K562 (cell line): ENCODE data around the gene XPO6. TPM values are rescaled to one million over a fixed set of nuclear protein-coding genes. Genes with fewer than 3 reads are reported as not detected.

Experiments used
- CBFA2T2 ChIP-seq: fragments of 450-650 bp; conservative IDR thresholded peaks from 2 replicates; pipeline ENCODE4 v1.6.1; 2017; ENCODE audit warnings: mild to moderate bottlenecking
- CBX5 ChIP-seq: IDR thresholded peaks from 2 replicates; pipeline ENCODE4 v1.6.1; 2014; ENCODE audit warnings: low read depth, borderline replicate concordance
- CHCHD3 ChIP-seq: fragments of 250-450 bp; sonication (Bioruptor Pico); IDR thresholded peaks from 2 replicates; pipeline ENCODE4 v2.1.2; 2022; ENCODE audit warnings: mild to moderate bottlenecking
- CREM ChIP-seq: IDR thresholded peaks from 2 replicates; pipeline ENCODE4 v1.6.1; 2014; ENCODE audit warnings: antibody characterized with exemption, low read depth
- CTBP1 ChIP-seq: fragments of 450-650 bp; IDR thresholded peaks from 2 replicates; pipeline ENCODE4 v1.6.1; 2016; ENCODE audit warnings: borderline replicate concordance
- ETS2 ChIP-seq: IDR thresholded peaks from 2 replicates; pipeline ENCODE4 v1.6.1; 2016; ENCODE audit warnings: borderline replicate concordance, missing genetic modification characterization, mild to moderate bottlenecking, moderate library complexity, missing compliant biosample characterization; ENCODE audit not compliant: poor library complexity, severe bottlenecking
- FOXK1 ChIP-seq: sonication (generic); formaldehyde crosslinking; IDR thresholded peaks from 2 replicates; pipeline ENCODE4 v1.8.0; 2022; ENCODE audit warnings: missing genetic modification reagents, mild to moderate bottlenecking, borderline replicate concordance
- FOXP1 ChIP-seq: sonication (generic); formaldehyde crosslinking; IDR thresholded peaks from 2 replicates; pipeline ENCODE4 v1.8.0; 2022; ENCODE audit warnings: mild to moderate bottlenecking, missing genetic modification reagents
- HDAC8 ChIP-seq: fragments of 450-650 bp; IDR thresholded peaks from 2 replicates; pipeline ENCODE4 v1.6.1; 2016; ENCODE audit warnings: mild to moderate bottlenecking, missing genetic modification characterization, moderate library complexity, missing compliant biosample characterization
- KAT8 ChIP-seq: fragments of 450-650 bp; IDR thresholded peaks from 2 replicates; pipeline ENCODE4 v1.6.1; 2016; ENCODE audit warnings: low read depth, mild to moderate bottlenecking
- MED1 ChIP-seq: sonication (generic); formaldehyde crosslinking; IDR thresholded peaks from 2 replicates; pipeline ENCODE4 v1.8.1; 2023; ENCODE audit warnings: missing genetic modification reagents, borderline replicate concordance
- PRPF4 ChIP-seq: fragments of 200-400 bp; formaldehyde crosslinking; IDR thresholded peaks from one replicate; pipeline ENCODE4 v1.6.1; 2017; ENCODE audit warnings: low read length, low read depth, mild to moderate bottlenecking; ENCODE audit not compliant: insufficient read depth, poor library complexity, severe bottlenecking
- PTBP1 ChIP-seq: fragments of 200-400 bp; formaldehyde crosslinking; IDR thresholded peaks from 2 replicates; pipeline ENCODE4 v1.6.1; 2017; ENCODE audit warnings: low read depth, low read length
- SLC30A9 ChIP-seq: fragments of 250-450 bp; sonication (Bioruptor Pico); IDR thresholded peaks from 2 replicates; pipeline ENCODE4 v1.8.0; 2022; ENCODE audit warnings: mild to moderate bottlenecking, moderate library complexity
- SP2 ChIP-seq: IDR thresholded peaks from 2 replicates; pipeline ENCODE4 v1.6.1; 2011; ENCODE audit warnings: mild to moderate bottlenecking, low read depth, low read length, moderate library complexity; ENCODE audit not compliant: poor library complexity, severe bottlenecking; ENCODE audit errors: extremely low read depth
- STAT5A ChIP-seq: IDR thresholded peaks from 2 replicates; pipeline ENCODE4 v1.6.1; 2012; ENCODE audit warnings: low read length, inconsistent platforms, borderline replicate concordance
- STAT5B ChIP-seq: fragments of 250-450 bp; sonication (Bioruptor Pico); IDR thresholded peaks from 2 replicates; pipeline ENCODE4 v1.8.0; 2021; ENCODE audit warnings: mild to moderate bottlenecking, inconsistent platforms
- TCF3 ChIP-seq: sonication (generic); formaldehyde crosslinking; IDR thresholded peaks from 2 replicates; pipeline ENCODE4 v1.4.0; 2020; ENCODE audit warnings: mild to moderate bottlenecking, missing genetic modification reagents
- TEAD4 ChIP-seq, 2 experiments: sonication (generic) in 1 of 2; formaldehyde crosslinking in 1 of 2; IDR thresholded peaks; 2 replicates each; pipeline versions ENCODE4 v1.6.1 to v1.8.0; 2012 to 2022; ENCODE audit warnings: borderline replicate concordance in 1 of 2, inconsistent platforms in 1 of 2, low read length in 1 of 2, mild to moderate bottlenecking in 1 of 2, missing genetic modification reagents in 1 of 2
- ZEB2 ChIP-seq: fragments of 450-650 bp; IDR thresholded peaks from 2 replicates; pipeline ENCODE4 v1.6.1; 2016
- ZNF263 ChIP-seq: sonication (generic); formaldehyde crosslinking; IDR thresholded peaks from 2 replicates; pipeline ENCODE4 v1.8.0; 2022; ENCODE audit warnings: mild to moderate bottlenecking, missing genetic modification reagents, borderline replicate concordance
- polyA plus RNA-seq, 8 experiments: library from polyadenylated mRNA; depleted of rRNA in 4 of 8; stranded (reverse) in 5 of 8; unstranded in 3 of 8; fragments of >200 nt; fragmentation: Nextera tagmentation in 2 of 8; fragmentation: Illumina TruSeq in 1 of 8; extraction: Ambion mirVana in 2 of 8; extraction: Trizol in 1 of 8; gene quantifications; 2 replicates each; pipeline versions ENCODE4 v1.2.1 to v1.2.3, GENCODE V29; 2011 to 2014; ENCODE audit warnings: inconsistent platforms in 1 of 8, missing spikeins in 1 of 8
- total RNA-seq, 7 experiments: library from RNA; depleted of rRNA in 6 of 7; stranded (reverse); fragments of >200 nt in 6 of 7; fragmentation: Illumina TruSeq in 2 of 7; extraction: Trizol in 2 of 7; gene quantifications; 2 replicates each; pipeline versions ENCODE4 v1.2.1 to v1.2.3, GENCODE V29; 2011 to 2021; ENCODE audit warnings: low replicate concordance in 1 of 7
- TF ChIP-seq, protein P1 (sequence below), 2 experiments: fragments of 450-650 bp; IDR thresholded peaks; 2 replicates each; pipeline ENCODE4 v1.6.1; 2016
- TF ChIP-seq, protein P2 (sequence below): sonication (generic); formaldehyde crosslinking; IDR thresholded peaks from 2 replicates; pipeline ENCODE4 v1.8.1; 2023; ENCODE audit warnings: mild to moderate bottlenecking, missing genetic modification reagents
- TF ChIP-seq, protein P3 (sequence below), 3 experiments: IDR thresholded peaks in 2 of 3; conservative IDR thresholded peaks in 1 of 3; 2 replicates each; pipeline ENCODE4 v1.5.1; 2011 to 2012; ENCODE audit warnings: low read length in 3 of 3, mild to moderate bottlenecking in 3 of 3, control low read depth in 2 of 3, improper control_type of control experiment in 1 of 3, inconsistent platforms in 1 of 3, low read depth in 1 of 3, mixed read lengths in 1 of 3, moderate library complexity in 1 of 3; ENCODE audit not compliant: insufficient read depth in 2 of 3

Gene XPO6
- total and polyA plus RNA-seq, 9 of the 15 experiments (the other 6 are each of a cell fraction or from before 2014, with no cell fraction given), result 11.2 to 196 (median 119) TPM

DNA sequence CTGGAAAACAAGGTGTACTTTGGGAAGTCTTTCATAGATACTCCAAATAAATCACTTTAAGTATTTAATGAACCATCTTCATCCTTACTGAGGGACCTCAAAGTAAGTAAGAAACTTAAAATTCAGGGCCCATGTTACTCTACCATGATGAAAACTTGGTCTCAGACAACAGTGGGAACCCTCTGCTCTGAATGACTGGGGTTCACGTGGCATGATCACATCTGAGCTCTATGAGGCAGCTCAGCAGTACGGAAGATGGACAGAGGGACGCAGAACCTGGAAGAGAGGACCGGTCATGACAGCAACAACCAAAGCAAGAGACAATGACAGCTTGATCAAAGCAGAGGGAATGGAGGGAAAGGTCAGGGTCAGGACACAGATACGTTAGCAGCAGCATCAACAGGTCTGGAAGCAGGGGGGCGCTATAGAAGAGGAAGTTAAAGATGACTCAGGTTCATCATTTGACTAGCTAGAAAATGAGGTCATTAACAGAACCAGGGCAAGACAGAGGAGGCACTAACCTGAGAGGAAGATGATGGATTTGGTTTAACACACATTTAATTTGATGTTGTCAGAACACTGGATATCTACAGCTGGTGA lies 9.5 kb downstream of the XPO6 start (continued):
- TF ChIP-seq CTBP1 (peak; percentile 44; the same call in 1 of the 2 replicates), CREM (0 out of 2 replicates have a peak, but pooled peaks have one; percentile 9), CBX5 (no peak), KAT8 (no peak), SLC30A9 (CRISPR knock-in tag) (no peak), PRPF4 (no peak), PTBP1 (no peak), TEAD4 (IDR thresholded peaks at IDR 0.05; ENCODE audit: low read length) (no peak), TEAD4 (CRISPR knock-in tag; IDR thresholded peaks at IDR 0.05; ENCODE audit: borderline replicate concordance) (no peak), TCF3 (CRISPR knock-in tag) (no peak), CBFA2T2 (no peak), ZNF263 (CRISPR knock-in tag) (no peak), FOXK1 (CRISPR knock-in tag) (no peak), CHCHD3 (CRISPR knock-in tag) (no peak), MED1 (CRISPR knock-in tag) (no peak), STAT5A (no peak), HDAC8 (no peak), ZEB2 (0 out of 2 replicates have a peak, but pooled peaks have one; percentile 24), SP2 (no peak), STAT5B (CRISPR knock-in tag) (no peak), ETS2 (tag) (no peak), FOXP1 (CRISPR knock-in tag) (no peak)
- TF ChIP-seq, protein P1, sequence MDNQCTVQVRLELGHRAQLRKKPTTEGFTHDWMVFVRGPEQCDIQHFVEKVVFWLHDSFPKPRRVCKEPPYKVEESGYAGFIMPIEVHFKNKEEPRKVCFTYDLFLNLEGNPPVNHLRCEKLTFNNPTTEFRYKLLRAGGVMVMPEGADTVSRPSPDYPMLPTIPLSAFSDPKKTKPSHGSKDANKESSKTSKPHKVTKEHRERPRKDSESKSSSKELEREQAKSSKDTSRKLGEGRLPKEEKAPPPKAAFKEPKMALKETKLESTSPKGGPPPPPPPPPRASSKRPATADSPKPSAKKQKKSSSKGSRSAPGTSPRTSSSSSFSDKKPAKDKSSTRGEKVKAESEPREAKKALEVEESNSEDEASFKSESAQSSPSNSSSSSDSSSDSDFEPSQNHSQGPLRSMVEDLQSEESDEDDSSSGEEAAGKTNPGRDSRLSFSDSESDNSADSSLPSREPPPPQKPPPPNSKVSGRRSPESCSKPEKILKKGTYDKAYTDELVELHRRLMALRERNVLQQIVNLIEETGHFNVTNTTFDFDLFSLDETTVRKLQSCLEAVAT (IDR thresholded peaks at IDR 0.05), result no peak
- TF ChIP-seq, protein P2, sequence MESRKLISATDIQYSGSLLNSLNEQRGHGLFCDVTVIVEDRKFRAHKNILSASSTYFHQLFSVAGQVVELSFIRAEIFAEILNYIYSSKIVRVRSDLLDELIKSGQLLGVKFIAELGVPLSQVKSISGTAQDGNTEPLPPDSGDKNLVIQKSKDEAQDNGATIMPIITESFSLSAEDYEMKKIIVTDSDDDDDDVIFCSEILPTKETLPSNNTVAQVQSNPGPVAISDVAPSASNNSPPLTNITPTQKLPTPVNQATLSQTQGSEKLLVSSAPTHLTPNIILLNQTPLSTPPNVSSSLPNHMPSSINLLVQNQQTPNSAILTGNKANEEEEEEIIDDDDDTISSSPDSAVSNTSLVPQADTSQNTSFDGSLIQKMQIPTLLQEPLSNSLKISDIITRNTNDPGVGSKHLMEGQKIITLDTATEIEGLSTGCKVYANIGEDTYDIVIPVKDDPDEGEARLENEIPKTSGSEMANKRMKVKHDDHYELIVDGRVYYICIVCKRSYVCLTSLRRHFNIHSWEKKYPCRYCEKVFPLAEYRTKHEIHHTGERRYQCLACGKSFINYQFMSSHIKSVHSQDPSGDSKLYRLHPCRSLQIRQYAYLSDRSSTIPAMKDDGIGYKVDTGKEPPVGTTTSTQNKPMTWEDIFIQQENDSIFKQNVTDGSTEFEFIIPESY (CRISPR knock-in tag), result no peak
- TF ChIP-seq, protein P3, sequence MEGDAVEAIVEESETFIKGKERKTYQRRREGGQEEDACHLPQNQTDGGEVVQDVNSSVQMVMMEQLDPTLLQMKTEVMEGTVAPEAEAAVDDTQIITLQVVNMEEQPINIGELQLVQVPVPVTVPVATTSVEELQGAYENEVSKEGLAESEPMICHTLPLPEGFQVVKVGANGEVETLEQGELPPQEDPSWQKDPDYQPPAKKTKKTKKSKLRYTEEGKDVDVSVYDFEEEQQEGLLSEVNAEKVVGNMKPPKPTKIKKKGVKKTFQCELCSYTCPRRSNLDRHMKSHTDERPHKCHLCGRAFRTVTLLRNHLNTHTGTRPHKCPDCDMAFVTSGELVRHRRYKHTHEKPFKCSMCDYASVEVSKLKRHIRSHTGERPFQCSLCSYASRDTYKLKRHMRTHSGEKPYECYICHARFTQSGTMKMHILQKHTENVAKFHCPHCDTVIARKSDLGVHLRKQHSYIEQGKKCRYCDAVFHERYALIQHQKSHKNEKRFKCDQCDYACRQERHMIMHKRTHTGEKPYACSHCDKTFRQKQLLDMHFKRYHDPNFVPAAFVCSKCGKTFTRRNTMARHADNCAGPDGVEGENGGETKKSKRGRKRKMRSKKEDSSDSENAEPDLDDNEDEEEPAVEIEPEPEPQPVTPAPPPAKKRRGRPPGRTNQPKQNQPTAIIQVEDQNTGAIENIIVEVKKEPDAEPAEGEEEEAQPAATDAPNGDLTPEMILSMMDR (IDR thresholded peaks at IDR 0.05 in 2 of 3, conservative IDR thresholded peaks at IDR 0.05 in 1 of 3; ENCODE audit: insufficient read depth in 2 of 3, low read depth in 1 of 3, low read length in 3 of 3), result peak; percentile 34 to 49 (median 36)
